DOHH2 (cell line): Measurements from ENCODE around the gene PSTPIP1.

Experiments used
- H3F3A ChIP-seq: fragments of 200-600 bp; sonication (generic), shearing (Covaris generic); 2 replicates; pipeline ENCODE4 v1.6.0; 2016; ENCODE audit warnings: antibody characterized with exemption, mild to moderate bottlenecking; ENCODE audit not compliant: control insufficient read depth, insufficient read depth
- H3K27ac ChIP-seq: fragments of 200-600 bp; sonication (generic); 2 replicates; pipeline ENCODE4 v1.5.1; 2014; ENCODE audit warnings: low read depth, mild to moderate bottlenecking, low read length, moderate library complexity
- H3K27me3 ChIP-seq: fragments of 200-600 bp; sonication (generic); 2 replicates; pipeline ENCODE4 v1.6.1; 2014; ENCODE audit warnings: mild to moderate bottlenecking, low read length, mixed read lengths; ENCODE audit not compliant: control insufficient read depth
- H3K36me3 ChIP-seq: fragments of 200-600 bp; sonication (generic); 2 replicates; pipeline ENCODE4 v1.6.1; 2014; ENCODE audit warnings: mild to moderate bottlenecking, low read length, moderate library complexity, mixed read lengths; ENCODE audit not compliant: control insufficient read depth
- H3K4me1 ChIP-seq: fragments of 200-600 bp; sonication (generic); 2 replicates; pipeline ENCODE4 v1.6.1; 2014; ENCODE audit warnings: mild to moderate bottlenecking, low read length, mixed read lengths; ENCODE audit not compliant: control insufficient read depth
- H3K4me2 ChIP-seq: fragments of 200-600 bp; sonication (generic); 2 replicates; pipeline ENCODE4 v1.6.0; 2014; ENCODE audit warnings: mild to moderate bottlenecking, low read length, moderate library complexity
- H3K4me3 ChIP-seq: fragments of 200-600 bp; sonication (generic); 2 replicates; pipeline ENCODE4 v1.5.1; 2014; ENCODE audit warnings: mild to moderate bottlenecking, low read length, mixed read lengths
- H3K79me2 ChIP-seq: fragments of 200-600 bp; sonication (generic); 2 replicates; pipeline ENCODE4 v1.6.1; 2014; ENCODE audit warnings: mild to moderate bottlenecking, low read length, mixed read lengths; ENCODE audit not compliant: control insufficient read depth
- H3K9me2 ChIP-seq: fragments of 200-600 bp; sonication (generic); replicated peaks from 2 replicates; pipeline ENCODE4 v1.6.1; 2014; ENCODE audit warnings: mild to moderate bottlenecking, low read length, mixed read lengths; ENCODE audit not compliant: control insufficient read depth
- H3K9me3 ChIP-seq: fragments of 200-600 bp; sonication (generic); 2 replicates; pipeline ENCODE4 v1.6.1; 2014; ENCODE audit warnings: antibody characterized with exemption, low read length, mixed read lengths; ENCODE audit not compliant: control insufficient read depth, insufficient read depth
- H4K20me1 ChIP-seq: fragments of 200-600 bp; sonication (generic); 2 replicates; pipeline ENCODE4 v1.6.0; 2014; ENCODE audit warnings: low read depth, mild to moderate bottlenecking, antibody characterized with exemption, low read length, moderate library complexity; ENCODE audit not compliant: control insufficient read depth, insufficient read depth
- EZH2phosphoT487 ChIP-seq: fragments of 200-600 bp; sonication (generic); IDR thresholded peaks from 2 replicates; pipeline ENCODE4 v1.6.1; 2017; ENCODE audit warnings: borderline replicate concordance, mild to moderate bottlenecking, antibody characterized with exemption, low read length, moderate library complexity, mixed read lengths
- TF ChIP-seq, protein P1 (sequence below): fragments of 200-600 bp; sonication (generic); IDR thresholded peaks from one replicate; pipeline ENCODE4 v1.5.1; 2014; ENCODE audit warnings: antibody characterized with exemption, mild to moderate bottlenecking, low read depth, low read length; ENCODE audit not compliant: poor library complexity, severe bottlenecking

Gene PSTPIP1

DNA sequence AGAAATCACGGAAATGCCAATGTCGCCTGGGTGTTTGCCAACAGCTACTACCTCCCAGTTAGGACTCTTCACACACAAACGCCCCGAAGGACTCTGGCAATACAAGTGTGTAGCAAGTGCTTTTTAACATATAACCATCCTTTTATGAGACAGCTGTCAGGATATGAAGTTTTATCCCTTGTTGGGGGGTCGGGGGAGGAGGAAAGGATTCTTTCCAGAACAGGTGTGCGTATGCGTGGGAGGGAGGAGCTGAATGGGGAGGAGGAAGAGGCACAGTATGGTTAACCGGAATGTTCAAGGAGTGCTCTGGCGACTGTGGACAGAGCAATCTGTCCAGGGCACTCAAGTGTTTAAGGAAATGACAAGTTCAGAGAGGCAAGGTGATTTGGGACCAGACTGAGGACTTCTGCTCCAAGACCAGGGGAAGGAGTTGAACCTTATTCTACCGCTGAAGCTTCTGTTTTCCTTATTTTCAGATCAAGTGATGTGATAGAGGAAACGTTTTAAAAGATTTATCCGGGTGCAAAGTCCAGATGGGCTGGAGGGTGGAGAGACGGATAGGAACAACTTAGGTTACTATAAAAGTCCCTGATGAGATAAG lies 74.7 kb downstream of the PSTPIP1 start:
- peaks cover 59% of the 10 kb centered on the region for H3K79me2 ChIP-seq
- peaks cover 20% of the 10 kb centered on the region for H3K36me3 ChIP-seq
- no peaks in the 10 kb centered on the region for H3K9me2 ChIP-seq
- H3F3A ChIP-seq = no peaks in the 10 kb centered on the region
- H4K20me1 ChIP-seq = peaks cover 10% of the 10 kb centered on the region; the same call in 1 of the 2 replicates
- no peaks in the 10 kb centered on the region for H3K9me3 ChIP-seq
- H3K4me1 ChIP-seq = peaks cover 40% of the 10 kb centered on the region
- peak overlapping the region; percentile 79 for H3K4me2 ChIP-seq
- TF ChIP-seq, protein P1, sequence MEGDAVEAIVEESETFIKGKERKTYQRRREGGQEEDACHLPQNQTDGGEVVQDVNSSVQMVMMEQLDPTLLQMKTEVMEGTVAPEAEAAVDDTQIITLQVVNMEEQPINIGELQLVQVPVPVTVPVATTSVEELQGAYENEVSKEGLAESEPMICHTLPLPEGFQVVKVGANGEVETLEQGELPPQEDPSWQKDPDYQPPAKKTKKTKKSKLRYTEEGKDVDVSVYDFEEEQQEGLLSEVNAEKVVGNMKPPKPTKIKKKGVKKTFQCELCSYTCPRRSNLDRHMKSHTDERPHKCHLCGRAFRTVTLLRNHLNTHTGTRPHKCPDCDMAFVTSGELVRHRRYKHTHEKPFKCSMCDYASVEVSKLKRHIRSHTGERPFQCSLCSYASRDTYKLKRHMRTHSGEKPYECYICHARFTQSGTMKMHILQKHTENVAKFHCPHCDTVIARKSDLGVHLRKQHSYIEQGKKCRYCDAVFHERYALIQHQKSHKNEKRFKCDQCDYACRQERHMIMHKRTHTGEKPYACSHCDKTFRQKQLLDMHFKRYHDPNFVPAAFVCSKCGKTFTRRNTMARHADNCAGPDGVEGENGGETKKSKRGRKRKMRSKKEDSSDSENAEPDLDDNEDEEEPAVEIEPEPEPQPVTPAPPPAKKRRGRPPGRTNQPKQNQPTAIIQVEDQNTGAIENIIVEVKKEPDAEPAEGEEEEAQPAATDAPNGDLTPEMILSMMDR = no peak
- no peak for TF ChIP-seq EZH2phosphoT487
- peak overlapping the region; percentile 80 for H3K4me3 ChIP-seq
- no peaks in the 10 kb centered on the region for H3K27me3 ChIP-seq
- H3K27ac ChIP-seq = no peak overlapping the region

DNA sequence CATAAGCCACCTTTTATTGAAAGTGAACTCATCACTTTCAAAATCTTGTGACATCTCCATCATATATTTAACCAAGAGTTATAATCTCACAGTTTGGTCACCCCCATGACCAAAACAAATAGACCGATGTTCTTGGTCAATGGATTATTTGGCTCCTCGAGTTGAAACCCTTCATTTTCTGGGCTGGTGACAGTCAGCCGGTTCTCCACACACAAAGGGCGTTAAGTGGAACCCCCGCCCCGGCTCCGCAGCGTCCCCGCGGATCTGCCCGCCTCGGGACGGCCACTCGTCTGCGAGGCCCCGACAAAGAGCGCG lies 75.2 kb downstream of the PSTPIP1 start:
- Histone ChIP-seq H3K9me3 (no peaks in the 10 kb centered on the region), H3K27me3 (no peaks in the 10 kb centered on the region), H3K4me1 (peaks cover 34% of the 10 kb centered on the region), H3K27ac (no peak overlapping the region), H3F3A (no peaks in the 10 kb centered on the region), H4K20me1 (peaks cover 9% of the 10 kb centered on the region; the same call in 1 of the 2 replicates), H3K9me2 (no peaks in the 10 kb centered on the region), H3K36me3 (peaks cover 19% of the 10 kb centered on the region), H3K4me2 (peak overlapping the region; percentile 79), H3K4me3 (peak overlapping the region; percentile 80), H3K79me2 (peaks cover 54% of the 10 kb centered on the region)
- no peak for TF ChIP-seq EZH2phosphoT487
- TF ChIP-seq, protein P1 = no peak

DNA sequence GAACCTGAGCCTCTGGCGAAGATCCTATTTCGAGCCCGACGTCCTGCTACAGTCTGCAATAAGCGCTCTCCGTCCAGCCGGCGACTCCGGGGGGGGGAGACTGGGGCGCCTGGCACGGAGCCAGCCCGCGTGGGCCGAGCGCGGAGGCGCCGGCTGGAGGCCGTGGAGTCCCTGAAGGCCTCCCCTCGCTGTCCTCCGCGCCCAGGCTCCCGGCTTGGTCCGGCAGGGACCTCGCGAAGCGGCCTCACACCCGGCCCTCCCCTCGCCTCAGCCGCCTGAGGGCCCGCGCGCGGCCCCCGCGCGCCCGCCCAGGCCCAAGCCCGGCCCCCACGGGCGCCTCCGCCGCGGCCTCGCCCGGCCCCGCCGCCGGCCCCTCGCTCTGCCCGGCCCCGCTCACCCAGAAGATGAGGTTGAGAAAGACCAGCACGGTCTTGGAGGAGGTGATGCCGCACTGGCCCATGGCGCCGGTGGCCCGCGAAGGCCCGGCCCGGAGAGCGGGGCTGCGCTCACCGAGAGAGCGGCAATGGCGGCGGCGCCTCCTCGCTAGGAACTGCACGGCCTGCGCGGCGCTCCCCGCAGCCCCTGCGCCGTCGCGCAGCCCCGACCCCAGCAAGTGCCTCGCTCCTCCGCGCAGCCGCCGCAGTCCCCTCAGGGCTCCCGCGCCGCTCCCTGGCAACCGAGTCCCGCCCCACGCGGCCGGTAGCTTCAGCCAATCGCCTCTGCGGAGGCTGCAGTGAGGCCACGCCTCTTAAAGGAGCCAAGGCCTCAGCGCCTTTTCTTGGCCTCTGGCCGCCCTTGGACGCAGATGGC lies 75.8 kb downstream of the PSTPIP1 start, which contains the start of gene TSPAN3:
TSS of gene TSPAN3 (minus strand) at position 615 of the 810 bp plus-strand sequence. CDS start at position 460, 155 bp downstream.
- Histone ChIP-seq H3K4me1 (peaks cover 34% of the 10 kb centered on the region), H3K4me3 (peak within 1 kb of the TSS; percentile 80), H3K4me2 (peak within 1 kb of the TSS; percentile 79), H3K79me2 (peaks cover 48% of the 10 kb centered on the region), H4K20me1 (peaks cover 9% of the 10 kb centered on the region; the same call in 1 of the 2 replicates), H3K36me3 (peaks cover 19% of the 10 kb centered on the region), H3K9me2 (no peaks in the 10 kb centered on the region), H3K27ac (no peak within 1 kb of the TSS), H3F3A (no peaks in the 10 kb centered on the region), H3K27me3 (no peaks in the 10 kb centered on the region), H3K9me3 (no peaks in the 10 kb centered on the region)
- TF ChIP-seq EZH2phosphoT487 = no peak
